NCI-H748 (cell line): ENCODE results near the gene CYB561A3.

Source experiments
- DNase-seq: peaks from one replicate; lab custom pipeline; 2025; ENCODE audit not compliant: unreplicated experiment; lab: John Stamatoyannopoulos, UW

CYB561A3 gene

GRCh38 chr11:61369372-61370348 lies 8.0 kb upstream of the CYB561A3 start:
- no peak for DNase-seq

- no peak for DNase-seq
These were observed 7.0 kb upstream of the CYB561A3 start for GRCh38 chr11:61368646-61369045.

GRCh38 chr11:61367406-61367805 lies 5.7 kb upstream of the CYB561A3 start:
- DNase-seq = no peak

DNA sequence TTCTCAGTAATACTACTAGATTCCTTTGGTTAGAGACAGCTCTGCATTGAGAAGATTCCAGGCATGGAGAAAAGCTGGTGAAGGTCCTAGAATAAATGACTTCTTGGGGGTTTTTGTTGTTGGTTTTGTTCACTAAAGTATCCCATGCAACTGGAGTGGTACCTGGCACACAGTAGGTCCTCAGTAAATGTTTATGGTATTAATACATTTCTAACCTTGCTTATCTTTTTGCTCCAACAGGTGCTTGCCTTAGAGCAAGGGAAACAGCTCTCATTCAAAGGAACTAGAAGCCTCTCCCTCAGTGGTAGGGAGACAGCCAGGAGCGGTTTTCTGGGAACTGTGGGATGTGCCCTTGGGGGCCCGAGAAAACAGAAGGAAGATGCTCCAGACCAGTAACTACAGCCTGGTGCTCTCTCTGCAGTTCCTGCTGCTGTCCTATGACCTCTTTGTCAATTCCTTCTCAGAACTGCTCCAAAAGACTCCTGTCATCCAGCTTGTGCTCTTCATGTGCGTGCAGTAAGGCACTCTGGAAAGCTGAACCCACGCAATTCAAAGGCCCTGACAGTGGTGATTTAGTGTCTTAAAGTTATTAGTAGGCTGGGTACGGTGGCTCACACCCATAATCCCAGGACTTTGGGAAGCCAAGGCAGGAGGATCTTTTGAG lies 2.5 kb upstream of the CYB561A3 start:
- DNase-seq = no peak

- peak; percentile 65 for DNase-seq
These were observed 827 bp upstream of the CYB561A3 start for GRCh38 chr11:61362542-61362875.

- DNase-seq = peak; percentile 34
These were observed 393 bp downstream of the CYB561A3 start for GRCh38 chr11:61361237-61361740.

DNA sequence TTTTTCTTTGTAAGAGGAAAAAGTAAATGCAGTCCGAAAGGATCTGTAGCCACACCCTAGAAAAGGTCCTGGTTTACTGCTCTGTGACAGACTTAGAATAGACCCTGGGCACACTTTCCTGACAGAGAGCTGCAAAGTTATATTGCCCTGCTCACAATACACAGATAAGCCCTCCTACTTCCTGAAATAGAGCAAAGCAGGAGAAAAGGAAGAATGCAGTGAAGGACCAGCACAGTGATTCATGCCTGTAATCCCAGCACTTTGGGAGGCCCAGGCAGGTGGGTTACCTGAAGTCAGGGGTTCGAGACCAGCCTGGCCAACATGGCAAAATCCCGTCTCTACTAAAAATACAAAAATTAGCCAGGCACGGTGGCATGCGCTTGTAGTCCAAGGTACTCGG lies 2.2 kb downstream of the CYB561A3 start:
- no peak for DNase-seq

DNA sequence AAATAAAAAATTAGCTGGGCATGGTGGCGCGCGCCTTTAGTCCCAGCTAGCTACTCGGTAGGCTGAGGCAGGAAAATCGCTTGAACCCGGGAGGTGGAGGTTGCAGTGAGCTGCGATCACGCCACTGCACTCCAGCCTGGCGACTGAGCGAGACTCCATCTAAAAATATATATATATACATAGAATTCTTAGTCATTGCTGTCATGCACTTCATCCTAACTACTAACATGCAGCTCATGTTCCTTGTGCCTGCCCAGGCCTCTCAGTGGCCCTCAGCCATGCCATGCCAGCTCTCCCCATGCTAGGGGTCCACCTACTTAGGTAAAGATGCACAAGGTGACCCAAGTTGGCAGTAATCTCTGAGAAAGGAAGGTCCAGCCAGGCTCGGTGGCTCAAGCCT lies 3.1 kb downstream of the CYB561A3 start:
- DNase-seq = no peak

- DNase-seq = no peak
These were observed 3.8 kb downstream of the CYB561A3 start for GRCh38 chr11:61357894-61358239.

GRCh38 chr11:61357233-61357893 lies 4.3 kb downstream of the CYB561A3 start:
- DNase-seq = no peak

GRCh38 chr11:61356706-61357105 lies 5.0 kb downstream of the CYB561A3 start:
- DNase-seq = no peak

- no peak for DNase-seq
These were observed 7.5 kb downstream of the CYB561A3 start for GRCh38 chr11:61354208-61354607.

GRCh38 chr11:61353131-61354067 lies 8.3 kb downstream of the CYB561A3 start:
- no peak for DNase-seq

GRCh38 chr11:61352038-61352437 lies 9.6 kb downstream of the CYB561A3 start:
- DNase-seq = no peak

DNA sequence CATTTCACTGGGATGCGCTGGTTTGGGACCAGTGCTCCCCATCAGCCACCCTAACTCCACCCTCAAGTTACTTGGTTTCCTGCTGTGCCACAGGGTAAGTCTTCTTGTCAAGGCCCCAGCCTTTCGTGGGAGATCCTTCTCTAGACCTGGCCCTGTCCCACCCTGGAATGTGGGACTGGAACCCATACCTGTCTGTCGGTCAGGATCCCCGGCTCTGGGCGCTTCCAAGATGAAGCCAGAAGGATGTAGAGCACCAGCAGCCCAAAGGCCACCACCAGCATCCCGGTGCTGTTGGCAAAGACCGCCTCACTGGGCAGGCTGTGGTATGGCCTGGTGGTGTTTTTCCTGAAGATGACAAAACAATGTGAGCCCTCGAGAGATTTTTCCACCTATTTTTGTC lies 10.9 kb downstream of the CYB561A3 start:
- no peak for DNase-seq

GRCh38 chr11:61350336-61350735 lies 11.3 kb downstream of the CYB561A3 start:
- DNase-seq = no peak

GRCh38 chr11:61349916-61350315 lies 11.8 kb downstream of the CYB561A3 start:
- no peak for DNase-seq

DNA sequence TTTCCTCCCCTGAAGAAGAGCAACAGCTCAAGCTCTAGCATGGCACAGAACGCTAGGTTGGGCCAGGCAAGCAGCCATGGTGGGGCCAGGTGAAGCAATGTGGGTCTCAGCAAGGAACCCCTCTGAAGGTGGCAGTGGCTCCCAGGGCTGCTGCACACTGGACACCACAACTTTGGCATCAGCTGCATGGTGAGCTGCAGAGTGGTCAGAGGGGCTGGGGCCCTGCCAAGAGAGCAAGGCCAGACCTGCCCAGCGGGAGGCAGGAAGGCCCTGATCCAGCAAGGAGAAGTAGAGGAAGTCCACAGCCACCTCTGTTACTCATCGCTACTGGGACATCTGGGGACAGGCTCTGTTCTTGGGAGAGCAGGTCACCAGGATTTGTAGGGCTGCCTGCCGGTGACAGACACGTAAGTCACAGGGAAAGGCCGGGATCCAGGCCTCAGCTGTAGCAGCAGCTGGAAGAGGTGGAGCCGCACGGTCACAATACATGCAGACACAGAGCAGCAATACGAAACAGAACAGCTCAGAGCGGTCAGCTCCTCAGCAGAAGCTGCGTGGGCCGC lies 12.4 kb downstream of the CYB561A3 start:
- DNase-seq = no peak

GRCh38 chr11:61347916-61348461 lies 13.7 kb downstream of the CYB561A3 start:
- no peak for DNase-seq
